ENCODE measurements around the gene DLGAP1.

Gene DLGAP1

GRCh38 chr18:3753106-3753505 lies 702.0 kb downstream of the DLGAP1 start:
- no peak for DNase-seq

DNA sequence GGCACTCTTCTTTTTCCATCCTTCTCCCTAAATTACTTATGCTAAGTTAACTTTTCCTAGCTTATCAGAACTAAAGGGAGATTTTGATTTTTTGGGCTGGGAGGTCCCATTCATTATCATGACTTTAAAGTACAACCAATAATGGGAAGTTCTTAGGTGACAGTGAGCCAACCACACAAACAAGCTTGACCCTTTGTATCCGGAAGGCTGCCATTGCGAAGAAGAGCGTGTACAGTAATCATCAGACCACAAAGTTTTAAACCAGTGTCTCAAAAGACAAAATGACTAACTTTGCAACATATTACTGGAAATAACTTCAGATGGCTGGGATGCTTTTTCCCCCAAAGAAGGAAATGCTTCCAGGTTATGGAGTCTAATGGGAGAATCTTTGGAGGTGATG lies 707.0 kb downstream of the DLGAP1 start:
- DNase-seq, result no peak

- no peak for DNase-seq
These were observed 707.7 kb downstream of the DLGAP1 start for GRCh38 chr18:3747176-3747973.

- no peak for DNase-seq
These were observed 712.6 kb downstream of the DLGAP1 start for GRCh38 chr18:3742541-3742940.

DNA sequence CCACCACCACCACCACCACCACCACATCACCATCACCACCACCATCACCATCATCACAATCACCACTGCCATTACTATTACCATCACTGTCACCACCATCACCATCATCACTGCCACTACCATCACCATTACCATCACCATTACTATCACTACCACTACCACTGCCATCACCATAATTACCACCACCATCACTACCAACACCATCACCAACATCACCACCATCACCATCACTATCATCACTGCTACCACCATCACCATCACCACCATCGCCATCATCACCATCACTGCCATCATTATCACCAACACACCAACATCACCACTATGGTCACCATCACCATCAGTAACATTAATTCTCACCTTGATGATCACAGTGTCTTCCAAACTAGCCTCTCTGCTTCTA lies 713.8 kb downstream of the DLGAP1 start:
- no peak for DNase-seq

GRCh38 chr18:3728704-3729437 lies 726.2 kb downstream of the DLGAP1 start:
- no peak for DNase-seq

GRCh38 chr18:3727274-3727673 lies 727.8 kb downstream of the DLGAP1 start:
- DNase-seq, result no peak

DNA sequence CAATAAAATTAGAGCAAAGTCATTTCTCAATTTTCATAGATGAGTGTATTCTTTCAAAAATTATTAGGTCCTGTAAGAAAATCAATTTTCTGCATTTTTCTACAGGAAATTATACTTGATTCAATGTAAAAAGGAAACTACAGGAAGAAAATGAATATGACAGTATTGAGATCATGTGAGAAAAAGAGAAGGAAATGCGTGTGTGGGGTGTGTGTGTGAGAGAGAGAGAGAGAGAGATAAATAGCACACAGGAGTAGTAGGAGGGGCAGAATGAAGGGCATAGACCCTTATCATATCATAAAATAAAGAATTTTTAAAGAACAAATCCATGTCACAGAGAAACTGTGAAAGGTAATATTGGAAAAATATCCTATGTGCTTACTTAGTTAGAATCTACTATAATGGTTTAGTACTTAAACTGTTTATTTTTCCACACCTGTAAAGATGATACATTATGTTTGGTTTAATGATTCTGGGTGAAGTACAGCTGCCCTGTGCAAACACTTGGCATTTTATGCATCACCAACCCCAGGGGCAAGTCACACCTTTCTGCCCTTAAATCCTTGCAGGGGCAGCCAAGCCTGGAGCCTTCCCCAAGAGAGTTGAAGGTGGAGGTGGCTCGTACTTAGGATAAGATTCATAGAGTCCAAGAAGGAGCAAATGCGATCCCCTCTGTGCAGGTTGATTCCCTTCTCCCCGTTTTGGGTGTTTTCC lies 728.7 kb downstream of the DLGAP1 start:
- DNase-seq, result no peak

DNA sequence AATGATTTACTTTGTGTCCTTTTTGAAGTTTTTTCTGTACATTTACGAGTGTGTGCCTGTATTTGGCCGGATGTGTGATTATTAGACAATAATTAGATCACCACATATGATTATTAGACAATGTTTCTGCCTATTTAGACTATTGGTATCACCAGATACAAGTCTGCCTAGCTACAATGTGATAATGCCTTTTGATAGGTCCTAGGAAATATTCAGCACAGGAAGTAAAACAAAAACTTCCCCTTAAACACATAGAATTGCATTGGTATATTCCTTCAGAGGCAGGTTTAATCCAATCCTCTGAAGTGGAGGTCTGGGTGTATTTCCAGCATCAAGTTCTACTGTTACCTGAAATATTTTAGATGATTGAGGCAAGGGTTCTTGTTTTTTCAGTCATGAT lies 730.0 kb downstream of the DLGAP1 start:
- no peak for DNase-seq

- no peak for DNase-seq
These were observed 731.6 kb downstream of the DLGAP1 start for GRCh38 chr18:3723554-3723953.

GRCh38 chr18:3722649-3723433 lies 732.3 kb downstream of the DLGAP1 start:
- DNase-seq, result no peak

GRCh38 chr18:3721771-3722648 lies 733.1 kb downstream of the DLGAP1 start:
- no peak for DNase-seq

DNA sequence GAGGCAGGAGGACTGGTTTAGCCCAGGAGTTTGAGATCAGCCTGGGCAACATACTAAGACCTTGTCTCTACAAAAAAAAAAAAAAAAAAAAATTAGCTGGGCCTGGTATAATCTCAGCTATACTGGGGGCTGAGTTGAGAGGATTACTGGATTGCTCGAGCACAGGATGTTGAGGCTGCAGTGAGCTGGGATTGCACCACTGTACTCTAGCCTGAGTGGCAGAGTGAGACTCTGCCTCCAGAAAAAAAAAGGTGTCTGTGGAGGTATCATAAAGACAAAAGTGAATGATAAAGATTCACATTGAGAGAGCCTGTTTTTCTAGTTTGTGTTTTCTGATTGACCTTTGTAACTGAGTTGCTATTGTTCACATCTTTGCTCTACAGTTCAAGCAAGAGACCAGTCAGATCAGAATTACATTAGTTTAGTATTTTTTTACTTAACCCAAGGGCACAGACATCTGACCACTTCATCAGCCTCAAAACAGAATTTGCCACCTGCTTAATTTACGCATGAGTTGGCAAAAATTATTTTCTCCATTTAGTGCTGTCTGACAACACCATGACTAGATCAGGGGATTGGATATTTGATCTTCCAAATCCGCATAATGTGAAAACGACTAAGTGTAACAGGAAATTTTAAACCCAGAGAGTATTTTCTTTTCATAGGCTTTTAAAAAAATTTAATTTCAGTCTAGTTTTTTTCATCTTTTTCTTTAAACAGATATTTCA lies 734.1 kb downstream of the DLGAP1 start:
- no peak for DNase-seq

- DNase-seq, result no peak
These were observed 734.9 kb downstream of the DLGAP1 start for GRCh38 chr18:3720159-3720558.

- no peak for DNase-seq
These were observed 737.6 kb downstream of the DLGAP1 start for GRCh38 chr18:3717376-3718025.

DNA sequence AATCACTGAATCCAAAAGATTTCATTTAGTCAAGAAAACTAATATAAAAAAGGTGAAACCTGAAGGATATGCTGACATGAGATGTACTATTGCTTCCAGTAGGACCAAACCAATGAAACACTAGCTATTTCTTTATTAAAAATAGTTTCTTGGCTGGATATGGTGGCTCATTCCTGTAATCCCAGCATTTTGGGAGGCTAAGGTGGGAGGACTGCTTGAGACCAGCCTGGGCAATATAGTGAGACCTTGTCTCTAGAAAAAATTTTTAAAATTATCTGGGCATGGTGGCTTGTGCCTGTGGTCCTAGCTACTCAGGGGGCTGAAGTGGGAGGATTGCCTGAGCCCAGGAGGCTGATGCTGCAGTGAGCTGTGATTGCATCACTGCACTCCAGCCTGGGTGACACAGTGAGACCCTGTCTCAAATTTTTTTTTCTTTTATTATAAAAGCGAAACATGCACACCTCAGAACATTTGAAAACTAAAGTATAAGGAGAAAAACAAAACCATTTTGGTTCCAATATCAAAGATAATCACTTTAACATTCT lies 738.9 kb downstream of the DLGAP1 start:
- no peak for DNase-seq

GRCh38 chr18:3715231-3716080 lies 739.7 kb downstream of the DLGAP1 start:
- DNase-seq, result no peak

DNA sequence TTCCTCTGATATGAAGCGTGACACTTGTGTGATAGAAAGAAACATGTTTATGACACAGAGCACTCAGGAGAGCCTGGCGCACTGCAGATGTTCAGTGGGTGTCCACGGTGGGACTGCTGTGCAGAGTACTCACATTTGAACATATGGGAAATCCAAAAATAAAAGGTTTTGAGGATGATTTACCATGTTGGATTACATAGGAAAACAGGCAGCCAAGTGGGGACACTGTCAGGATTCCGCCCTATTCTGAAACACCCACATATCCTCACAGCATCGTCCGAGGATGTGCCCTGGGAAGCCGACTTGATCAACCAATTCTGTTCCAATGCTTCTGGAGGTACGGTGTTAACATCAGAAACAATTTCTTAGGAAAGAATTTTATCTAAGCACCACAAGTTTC lies 741.4 kb downstream of the DLGAP1 start:
- no peak for DNase-seq

- DNase-seq, result no peak
These were observed 741.9 kb downstream of the DLGAP1 start for GRCh38 chr18:3713166-3713565.

All from activated T-cell treated with anti-CD3 and anti-CD28 coated beads for 4 hours (primary cell).